GM12801 (cell line): ENCODE measurements around the gene WNT9B.

Source experiments
- CTCF ChIP-seq: IDR thresholded peaks from one replicate; pipeline ENCODE4 v1.5.1; 2011; ENCODE audit warnings: control low read depth; ENCODE audit not compliant: insufficient read length; ENCODE audit errors: extremely low read depth

The WNT9B gene

GRCh38 chr17:46878055-46878454 lies 26.7 kb downstream of the WNT9B start:
- no peak for TF ChIP-seq CTCF

- no peak for TF ChIP-seq CTCF
These were observed 27.7 kb downstream of the WNT9B start for GRCh38 chr17:46879101-46879500.

GRCh38 chr17:46881015-46881414 lies 29.6 kb downstream of the WNT9B start:
- TF ChIP-seq CTCF, result no peak

GRCh38 chr17:46882666-46883065 lies 31.3 kb downstream of the WNT9B start:
- no peak for TF ChIP-seq CTCF

- TF ChIP-seq CTCF, result no peak
These were observed 32.6 kb downstream of the WNT9B start for GRCh38 chr17:46883871-46884520.

GRCh38 chr17:46884552-46884951 lies 33.2 kb downstream of the WNT9B start:
- no peak for TF ChIP-seq CTCF

GRCh38 chr17:46885415-46886309 lies 34.3 kb downstream of the WNT9B start:
- no peak for TF ChIP-seq CTCF
